ENCODE results near the gene PAGE1. TPM values are rescaled to one million over a fixed set of nuclear protein-coding genes. Genes with fewer than 3 reads are reported as not detected.

PAGE1 gene
- total RNA-seq, 1 experiment from 2014 or later = not detected

- ATAC-seq = no peak
- H3K4me3 ChIP-seq (ENCODE audit: low read depth in 2 of 2, low read length in 2 of 2) = no peak overlapping the region
- H3K36me3 ChIP-seq (ENCODE audit: control insufficient read depth, insufficient read depth, low read length) = no peaks in the 10 kb centered on the region
- in situ Hi-C loops (cut with HindIII; ENCODE audit: low pct_unique_long_range_greater_than_20kb, low sequenced_read_pairs) (no loop called here), intact Hi-C loops (cut with micrococcal nuclease; ENCODE audit: unreplicated experiment) (no loop called here)
- TF ChIP-seq REST (IDR thresholded peaks at IDR 0.05; ENCODE audit: insufficient read depth in 1 of 2, low read depth in 2 of 2, low read length in 1 of 2) (no peak), TCF7L2 (IDR thresholded peaks at IDR 0.05; ENCODE audit: low read depth, low read length) (no peak), POLR2AphosphoS5 (IDR thresholded peaks at IDR 0.05; ENCODE audit: low read depth, low read length) (no peak), CTCF (IDR thresholded peaks at IDR 0.05) (no peak), SIN3A (IDR thresholded peaks at IDR 0.05; ENCODE audit: borderline replicate concordance, insufficient read depth, low read depth, low read length) (no peak)
- ChIA-PET CTCF (no interaction called here), POLR2A (no interaction called here)
- H3K4me1 ChIP-seq (ENCODE audit: control insufficient read depth, insufficient read depth, low read length) = no peaks in the 10 kb centered on the region
- no peaks in the 10 kb centered on the region for H3K27me3 ChIP-seq (ENCODE audit: control insufficient read depth, insufficient read depth, low read length)
- no peaks in the 10 kb centered on the region for H3K9me3 ChIP-seq (ENCODE audit: control insufficient read depth, insufficient read depth, low read depth, low read length)
- DNase-seq (ENCODE audit: low read depth, low spot score) = no peak
- no TSS peak for BruUV-seq (replicated peaks)
- no peak overlapping the region for H3K27ac ChIP-seq (ENCODE audit: low read length)
Observed at GRCh38 chrX:49726966-49727365, 31.2 kb upstream of the PAGE1 start.

GRCh38 chrX:49725923-49726904 lies 30.4 kb upstream of the PAGE1 start:
- no peak overlapping the region for H3K27ac ChIP-seq (ENCODE audit: low read length)
- H3K9me3 ChIP-seq (ENCODE audit: control insufficient read depth, insufficient read depth, low read depth, low read length) = no peaks in the 10 kb centered on the region
- no TSS peak for BruUV-seq (replicated peaks)
- in situ Hi-C loops (cut with HindIII; ENCODE audit: low pct_unique_long_range_greater_than_20kb, low sequenced_read_pairs) = no loop called here
- intact Hi-C loops (cut with micrococcal nuclease; ENCODE audit: unreplicated experiment) = no loop called here
- no peak for TF ChIP-seq POLR2AphosphoS5 (IDR thresholded peaks at IDR 0.05; ENCODE audit: low read depth, low read length)
- TF ChIP-seq SIN3A (IDR thresholded peaks at IDR 0.05; ENCODE audit: borderline replicate concordance, insufficient read depth, low read depth, low read length) = no peak
- TF ChIP-seq CTCF (IDR thresholded peaks at IDR 0.05) = no peak
- no peak for TF ChIP-seq TCF7L2 (IDR thresholded peaks at IDR 0.05; ENCODE audit: low read depth, low read length)
- no peak for TF ChIP-seq REST (IDR thresholded peaks at IDR 0.05; ENCODE audit: insufficient read depth in 1 of 2, low read depth in 2 of 2, low read length in 1 of 2)
- ChIA-PET POLR2A (no interaction called here), CTCF (no interaction called here)
- H3K4me3 ChIP-seq (ENCODE audit: low read depth in 2 of 2, low read length in 2 of 2) = no peak overlapping the region
- H3K4me1 ChIP-seq (ENCODE audit: control insufficient read depth, insufficient read depth, low read length) = no peaks in the 10 kb centered on the region
- no peaks in the 10 kb centered on the region for H3K27me3 ChIP-seq (ENCODE audit: control insufficient read depth, insufficient read depth, low read length)
- no peak for ATAC-seq
- no peak for DNase-seq (ENCODE audit: low read depth, low spot score)
- no peaks in the 10 kb centered on the region for H3K36me3 ChIP-seq (ENCODE audit: control insufficient read depth, insufficient read depth, low read length)
